Measurements from ENCODE around the gene CLIC6.
"Not testable (repeated sequence)": the region's sequence is repeated elsewhere in the genome, so short reads cannot be mapped to it uniquely, and the experiment has no call there.

Gene CLIC6

DNA sequence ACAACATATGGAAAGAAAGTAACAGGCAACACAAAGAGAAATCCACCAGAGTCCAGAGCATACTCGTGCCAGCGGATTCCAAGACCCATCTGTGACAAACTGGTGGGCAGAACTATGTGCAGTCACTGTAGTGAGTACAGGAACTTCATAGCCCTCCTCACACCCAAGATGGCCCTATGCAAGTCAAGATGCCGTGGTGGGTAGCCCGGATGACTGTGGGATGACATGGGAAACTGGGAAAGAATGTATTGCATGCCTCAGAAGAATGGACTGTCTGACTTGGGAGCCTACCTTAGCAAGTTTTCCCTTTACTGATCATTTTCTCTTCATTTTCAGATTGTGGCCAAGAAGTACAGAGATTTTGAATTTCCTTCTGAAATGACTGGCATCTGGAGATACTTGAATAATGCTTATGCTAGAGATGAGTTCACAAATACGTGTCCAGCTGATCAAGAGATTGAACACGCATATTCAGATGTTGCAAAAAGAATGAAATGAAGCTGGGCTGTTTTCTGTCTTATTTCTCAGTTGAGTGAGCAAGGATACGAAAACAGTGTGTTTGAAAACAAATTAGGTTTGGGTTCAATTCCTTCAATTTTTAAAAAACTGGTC lies 47.3 kb downstream of the CLIC6 start:
- H3K4me1 ChIP-seq (ENCODE audit: insufficient read depth, poor library complexity, severe bottlenecking): no peaks in the 10 kb centered on the region
- no peak for ATAC-seq (ENCODE audit: low read depth)
- DNase-seq (ENCODE audit: low spot score): no peak
- no peaks in the 10 kb centered on the region for H3K27me3 ChIP-seq (ENCODE audit: insufficient read depth, poor library complexity, severe bottlenecking)
- TF ChIP-seq, protein P1, sequence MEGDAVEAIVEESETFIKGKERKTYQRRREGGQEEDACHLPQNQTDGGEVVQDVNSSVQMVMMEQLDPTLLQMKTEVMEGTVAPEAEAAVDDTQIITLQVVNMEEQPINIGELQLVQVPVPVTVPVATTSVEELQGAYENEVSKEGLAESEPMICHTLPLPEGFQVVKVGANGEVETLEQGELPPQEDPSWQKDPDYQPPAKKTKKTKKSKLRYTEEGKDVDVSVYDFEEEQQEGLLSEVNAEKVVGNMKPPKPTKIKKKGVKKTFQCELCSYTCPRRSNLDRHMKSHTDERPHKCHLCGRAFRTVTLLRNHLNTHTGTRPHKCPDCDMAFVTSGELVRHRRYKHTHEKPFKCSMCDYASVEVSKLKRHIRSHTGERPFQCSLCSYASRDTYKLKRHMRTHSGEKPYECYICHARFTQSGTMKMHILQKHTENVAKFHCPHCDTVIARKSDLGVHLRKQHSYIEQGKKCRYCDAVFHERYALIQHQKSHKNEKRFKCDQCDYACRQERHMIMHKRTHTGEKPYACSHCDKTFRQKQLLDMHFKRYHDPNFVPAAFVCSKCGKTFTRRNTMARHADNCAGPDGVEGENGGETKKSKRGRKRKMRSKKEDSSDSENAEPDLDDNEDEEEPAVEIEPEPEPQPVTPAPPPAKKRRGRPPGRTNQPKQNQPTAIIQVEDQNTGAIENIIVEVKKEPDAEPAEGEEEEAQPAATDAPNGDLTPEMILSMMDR (IDR thresholded peaks at IDR 0.05; ENCODE audit: poor library complexity, severe bottlenecking): no peak
- no peak overlapping the region for H3K4me3 ChIP-seq (ENCODE audit: severe bottlenecking)
- no peak overlapping the region for H3K27ac ChIP-seq (ENCODE audit: poor library complexity, severe bottlenecking)
- no peaks in the 10 kb centered on the region for H3K36me3 ChIP-seq (ENCODE audit: low read depth)
- no peaks in the 10 kb centered on the region for H3K9me3 ChIP-seq (ENCODE audit: severe bottlenecking)

DNA sequence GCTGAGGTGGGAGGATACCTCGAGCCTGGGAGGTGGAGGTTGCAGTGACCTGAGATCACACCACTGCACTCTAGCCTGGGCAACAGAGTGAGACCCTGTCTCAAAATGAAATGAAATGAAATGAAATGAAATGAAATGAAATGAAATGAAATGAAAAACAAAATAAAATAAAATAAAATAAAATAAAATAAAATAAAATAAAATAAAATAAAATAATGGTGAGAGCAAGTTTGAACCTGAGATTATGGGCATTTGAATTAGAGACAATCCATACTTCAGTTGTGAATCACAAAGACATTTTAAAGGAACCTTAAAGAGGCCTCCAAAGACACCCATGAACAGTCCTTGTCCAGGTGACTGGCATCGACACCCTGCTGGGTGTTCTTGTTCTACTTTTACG lies 49.7 kb downstream of the CLIC6 start:
- not testable (repeated sequence) for H3K27me3 ChIP-seq (ENCODE audit: insufficient read depth, poor library complexity, severe bottlenecking); DNase-seq (ENCODE audit: low spot score); H3K36me3 ChIP-seq (ENCODE audit: low read depth); H3K9me3 ChIP-seq (ENCODE audit: severe bottlenecking); H3K27ac ChIP-seq (ENCODE audit: poor library complexity, severe bottlenecking); ATAC-seq (ENCODE audit: low read depth); H3K4me1 ChIP-seq (ENCODE audit: insufficient read depth, poor library complexity, severe bottlenecking); H3K4me3 ChIP-seq (ENCODE audit: severe bottlenecking)

DNA sequence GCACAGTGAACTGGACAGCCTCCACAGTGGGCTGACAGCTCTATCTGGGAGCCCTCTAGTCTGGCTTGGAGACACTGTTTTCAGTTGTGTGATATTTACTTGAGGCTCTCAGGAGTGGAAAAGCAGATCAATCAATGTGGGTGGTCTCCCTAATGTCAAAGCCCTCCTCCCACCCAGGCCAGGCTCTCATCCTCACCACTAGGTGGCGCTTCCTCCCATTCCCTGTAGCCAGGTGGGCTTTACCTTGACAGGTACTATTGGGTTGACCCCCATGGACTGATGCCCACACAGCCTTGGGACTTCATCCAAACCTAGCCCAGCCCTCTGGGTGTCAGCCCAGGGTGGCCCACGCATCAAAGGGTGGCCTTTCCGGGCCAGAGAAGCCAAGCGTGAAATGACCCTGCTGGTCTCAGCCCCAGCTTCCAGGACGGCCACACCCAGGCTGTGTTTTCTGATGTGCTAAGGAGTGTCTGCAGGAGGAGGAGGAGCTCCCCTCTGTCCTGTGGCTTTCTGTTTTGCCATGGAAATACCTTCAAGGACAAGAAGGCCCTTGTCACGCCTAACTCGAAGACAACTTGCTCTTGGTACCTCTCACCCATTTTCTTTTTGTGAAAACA lies 54.0 kb downstream of the CLIC6 start:
- no peaks in the 10 kb centered on the region for H3K27me3 ChIP-seq (ENCODE audit: insufficient read depth, poor library complexity, severe bottlenecking)
- no peaks in the 10 kb centered on the region for H3K9me3 ChIP-seq (ENCODE audit: severe bottlenecking)
- H3K4me3 ChIP-seq (ENCODE audit: severe bottlenecking): no peak overlapping the region
- ATAC-seq (ENCODE audit: low read depth): no peak
- H3K27ac ChIP-seq (ENCODE audit: poor library complexity, severe bottlenecking): no peak overlapping the region
- no peaks in the 10 kb centered on the region for H3K36me3 ChIP-seq (ENCODE audit: low read depth)
- TF ChIP-seq, protein P1 (IDR thresholded peaks at IDR 0.05; ENCODE audit: poor library complexity, severe bottlenecking): peak; percentile 57
- no peak for DNase-seq (ENCODE audit: low spot score)
- no peaks in the 10 kb centered on the region for H3K4me1 ChIP-seq (ENCODE audit: insufficient read depth, poor library complexity, severe bottlenecking)

DNA sequence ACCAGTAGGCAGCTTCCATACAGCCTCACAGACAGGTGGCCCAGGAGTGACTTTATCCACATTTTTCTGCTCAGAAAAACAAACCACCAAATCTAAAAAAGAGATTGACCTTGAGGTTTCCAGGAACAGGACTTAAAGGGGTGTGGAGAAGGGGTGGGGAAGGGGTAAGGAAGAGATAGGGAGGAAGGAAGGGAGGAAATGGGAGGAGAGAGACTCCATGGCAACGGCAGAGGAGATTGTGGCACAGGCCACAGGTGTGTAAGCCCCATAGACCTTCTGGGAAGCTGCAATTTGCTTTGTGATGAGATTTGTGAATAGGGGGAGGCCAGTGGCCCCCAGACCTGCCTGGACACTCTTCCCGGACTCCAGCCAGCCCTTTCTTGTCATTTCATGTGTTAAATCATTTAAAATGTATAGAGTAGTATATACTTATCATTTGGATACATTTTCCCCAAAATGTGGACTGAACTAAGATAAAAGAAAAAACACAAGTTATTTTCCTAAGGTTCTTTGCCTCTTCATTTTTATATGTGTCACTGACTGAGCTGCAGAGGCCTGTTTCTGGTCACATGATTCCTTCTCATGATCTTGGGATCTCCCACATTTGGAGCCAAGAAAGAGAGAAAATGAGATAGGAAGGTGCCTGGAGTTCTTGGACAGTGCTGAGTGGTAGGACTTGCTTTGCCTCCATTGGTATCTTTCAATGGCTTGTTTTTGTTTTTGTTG lies 55.5 kb downstream of the CLIC6 start:
- H3K27ac ChIP-seq (ENCODE audit: poor library complexity, severe bottlenecking): no peak overlapping the region
- no peaks in the 10 kb centered on the region for H3K27me3 ChIP-seq (ENCODE audit: insufficient read depth, poor library complexity, severe bottlenecking)
- ATAC-seq (ENCODE audit: low read depth) (no peak), DNase-seq (ENCODE audit: low spot score) (no peak)
- TF ChIP-seq, protein P1 (IDR thresholded peaks at IDR 0.05; ENCODE audit: poor library complexity, severe bottlenecking): no peak
- H3K4me1 ChIP-seq (ENCODE audit: insufficient read depth, poor library complexity, severe bottlenecking): no peaks in the 10 kb centered on the region
- H3K4me3 ChIP-seq (ENCODE audit: severe bottlenecking): no peak overlapping the region
- H3K36me3 ChIP-seq (ENCODE audit: low read depth): no peaks in the 10 kb centered on the region
- H3K9me3 ChIP-seq (ENCODE audit: severe bottlenecking): no peaks in the 10 kb centered on the region

DNA sequence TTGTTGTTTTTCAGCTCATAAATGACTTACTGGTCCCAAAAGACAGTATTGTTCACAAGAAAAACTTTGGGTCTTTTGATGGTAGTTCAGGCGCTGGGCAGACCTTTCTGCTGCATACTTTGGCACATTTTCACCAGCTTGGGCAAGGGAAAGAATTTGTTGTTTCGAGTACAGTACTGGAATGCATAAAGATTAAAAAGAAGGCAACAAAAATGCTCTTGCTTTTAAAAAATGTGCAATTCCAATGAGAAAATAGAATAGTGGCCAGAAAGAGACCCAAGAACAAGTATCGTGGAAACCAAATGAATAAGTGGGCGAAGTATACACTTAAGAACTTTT lies 56.0 kb downstream of the CLIC6 start:
- Histone ChIP-seq H3K4me1 (ENCODE audit: insufficient read depth, poor library complexity, severe bottlenecking) (no peaks in the 10 kb centered on the region), H3K9me3 (ENCODE audit: severe bottlenecking) (no peaks in the 10 kb centered on the region), H3K36me3 (ENCODE audit: low read depth) (no peaks in the 10 kb centered on the region), H3K27ac (ENCODE audit: poor library complexity, severe bottlenecking) (no peak overlapping the region), H3K27me3 (ENCODE audit: insufficient read depth, poor library complexity, severe bottlenecking) (no peaks in the 10 kb centered on the region), H3K4me3 (ENCODE audit: severe bottlenecking) (no peak overlapping the region)
- DNase-seq (ENCODE audit: low spot score): no peak
- TF ChIP-seq, protein P1 (IDR thresholded peaks at IDR 0.05; ENCODE audit: poor library complexity, severe bottlenecking): no peak
- no peak for ATAC-seq (ENCODE audit: low read depth)

Measured in RWPE2 (cell line).